B cell (primary cell): Measurements from ENCODE around the gene ZNF555. TPM values are rescaled to one million over a fixed set of nuclear protein-coding genes. Genes with fewer than 3 reads are reported as not detected.

Experiments used
- ATAC-seq: fragments of 200-7000 bp; cut with Tn5 transposase; one replicate; pipeline ENCODE4 v1.10.0; 2021; ENCODE audit warnings: low read depth, mild to moderate bottlenecking, moderate number of reproducible peaks, moderate library complexity
- CTCF ChIA-PET: fragments of 350-600 bp; sonication (Branson Sonifier 250); formaldehyde crosslinking; loops from one replicate; lab custom pipeline; 2021; ENCODE audit warnings: antibody characterized with exemption, inconsistent platforms; lab: Charles Lee
- POLR2A ChIA-PET: fragments of 350-600 bp; sonication (Branson Sonifier 250); formaldehyde crosslinking; loops from one replicate; lab custom pipeline; 2021; ENCODE audit warnings: antibody characterized with exemption; lab: Charles Lee
- DNase-seq: peaks from one replicate; pipeline ENCODE4 v3.0.0; 2013
- H2AFZ ChIP-seq: 2 replicates; pipeline ENCODE4 v1.6.1; 2012; ENCODE audit warnings: mild to moderate bottlenecking, low read depth, low read length; ENCODE audit not compliant: insufficient read depth, poor library complexity, severe bottlenecking
- H3K27ac ChIP-seq, 2 donors: 1 replicate in 1 of 2; 2 replicates in 1 of 2; pipeline ENCODE4 v1.5.1; 2012 to 2013; ENCODE audit warnings: low read length in 2 of 2, mild to moderate bottlenecking in 2 of 2, moderate library complexity in 1 of 2
- H3K27me3 ChIP-seq, 4 experiments: fragments of 200-600 bp in 1 of 4; sonication (generic) in 1 of 4; replicated peaks in 1 of 4; 1 replicate in 2 of 4; 2 replicates in 2 of 4; pipeline versions ENCODE4 v1.6.1 to v1.7.0; 2013 to 2016; ENCODE audit warnings: low read length in 3 of 4, mild to moderate bottlenecking in 2 of 4, mixed read lengths in 1 of 4, moderate library complexity in 1 of 4; ENCODE audit not compliant: insufficient read depth in 4 of 4, control insufficient read depth in 3 of 4; ENCODE audit errors: control extremely low read depth in 1 of 4
- H3K36me3 ChIP-seq, 2 experiments: replicated peaks in 1 of 2; 1 replicate in 1 of 2; 2 replicates in 1 of 2; pipeline versions ENCODE4 v1.6.1 to v1.7.1; 2013; ENCODE audit warnings: low read length in 1 of 2; ENCODE audit not compliant: insufficient read depth in 2 of 2, control insufficient read depth in 1 of 2; ENCODE audit errors: control extremely low read depth in 1 of 2, extremely low read depth in 1 of 2
- H3K4me1 ChIP-seq, 2 donors: fragments of 200-600 bp in 1 of 2; sonication (generic) in 1 of 2; 1 replicate in 1 of 2; 2 replicates in 1 of 2; pipeline versions ENCODE4 v1.5.1 to v1.6.1; 2013 to 2017; ENCODE audit warnings: low read length in 2 of 2; ENCODE audit not compliant: control insufficient read depth in 2 of 2, insufficient read depth in 2 of 2
- H3K4me2 ChIP-seq: replicated peaks from 2 replicates; pipeline ENCODE3; 2012; ENCODE audit warnings: mild to moderate bottlenecking, low read depth, low read length; ENCODE audit not compliant: poor library complexity, severe bottlenecking
- H3K4me3 ChIP-seq, 5 experiments: fragments of 200-600 bp in 1 of 5; sonication (generic) in 1 of 5; 1 replicate in 3 of 5; 2 replicates in 2 of 5; pipeline versions ENCODE4 v1.5.1 to v1.7.0; 2011 to 2016; ENCODE audit warnings: low read length in 4 of 5, mild to moderate bottlenecking in 4 of 5, low read depth in 2 of 5, control low read depth in 1 of 5, moderate library complexity in 1 of 5; ENCODE audit not compliant: insufficient read depth in 1 of 5; ENCODE audit errors: control extremely low read depth in 1 of 5, extremely low read depth in 1 of 5
- H3K79me2 ChIP-seq: fragments of 200-600 bp; sonication (generic); one replicate; pipeline ENCODE4 v1.6.0; 2016; ENCODE audit warnings: low read length; ENCODE audit not compliant: control insufficient read depth, insufficient read depth
- H3K9ac ChIP-seq: fragments of 200-600 bp; sonication (generic); 2 replicates; pipeline ENCODE4 v1.6.1; 2017; ENCODE audit warnings: mild to moderate bottlenecking, low read length, moderate library complexity
- H3K9me3 ChIP-seq, 3 donors: one replicate each; pipeline versions ENCODE4 v1.6.1 to v1.7.1; 2013; ENCODE audit warnings: low read length in 2 of 3; ENCODE audit not compliant: control insufficient read depth in 2 of 3, insufficient read depth in 1 of 3; ENCODE audit errors: control extremely low read depth in 1 of 3
- H4K20me1 ChIP-seq: 2 replicates; pipeline ENCODE4 v1.6.0; 2012; ENCODE audit warnings: mild to moderate bottlenecking, low read length; ENCODE audit not compliant: insufficient read depth, control insufficient read depth, poor library complexity, severe bottlenecking
- H3K27ac Mint-ChIP-seq: one replicate; pipeline ENCODE4 v1.8.0; 2021; ENCODE audit warnings: mixed read lengths
- H3K27me3 Mint-ChIP-seq: one replicate; pipeline ENCODE4 v1.8.0; 2021; ENCODE audit warnings: mixed read lengths
- H3K4me1 Mint-ChIP-seq: one replicate; pipeline ENCODE4 v1.8.0; 2021; ENCODE audit warnings: mixed read lengths
- H3K4me3 Mint-ChIP-seq: one replicate; pipeline ENCODE4 v1.8.0; 2021; ENCODE audit warnings: mixed read lengths
- H3K9me3 Mint-ChIP-seq: one replicate; pipeline ENCODE4 v1.8.0; 2022; ENCODE audit warnings: mixed read lengths; ENCODE audit not compliant: insufficient read depth
- CTCF ChIP-seq: fragments of 200-600 bp; IDR thresholded peaks from one replicate; pipeline ENCODE4 v1.8.0; 2022; ENCODE audit warnings: antibody characterized with exemption, mild to moderate bottlenecking
- EZH2 ChIP-seq: IDR thresholded peaks from 2 replicates; pipeline ENCODE4 v1.6.1; 2012; ENCODE audit warnings: borderline replicate concordance, low read depth, mild to moderate bottlenecking, moderate library complexity, low read length; ENCODE audit not compliant: insufficient read depth, poor library complexity, severe bottlenecking
- WGBS: methylation state at CpG from one replicate; pipeline ENCODE4 v1.1.5; 2013; ENCODE audit warnings: missing lambda C conversion rate; ENCODE audit not compliant: insufficient coverage; 5-methylcytosine and 5-hydroxymethylcytosine counted together
- intact Hi-C: fragments of 100-400 bp; cut with micrococcal nuclease; formaldehyde crosslinking; loops from one replicate; pipeline ENCODE4 v1.10.0; 2022
- polyA plus RNA-seq: library from polyadenylated mRNA; depleted of rRNA; stranded (reverse); fragments of >200 nt; gene quantifications from 2 replicates; pipeline ENCODE4 v1.2.3, GENCODE V29; 2012
- total RNA-seq, 2 donors: library from RNA; stranded (reverse); fragments of 120-200 nt in 1 of 2; gene quantifications; 1 replicate in 1 of 2; 2 replicates in 1 of 2; pipeline versions ENCODE4 v1.2.3 to v1.2.4, GENCODE V29; 2013 to 2022

The ZNF555 gene
- total and polyA plus RNA-seq, 2 donors (not counting 1 experiment from before 2014, with no cell fraction given), result 1.8 to 7.4 TPM

- Mint-ChIP-seq H3K27me3 (no peaks in the 10 kb centered on the region), H3K9me3 (no peaks in the 10 kb centered on the region), H3K4me3 (no peak overlapping the region), H3K4me1 (no peaks in the 10 kb centered on the region), H3K27ac (no peak overlapping the region)
- Histone ChIP-seq H3K79me2 (peaks cover 5% of the 10 kb centered on the region), H3K4me3 (no peak overlapping the region), H2AFZ (no peak overlapping the region), H3K27ac (no peak overlapping the region), H3K9ac (no peak overlapping the region), H4K20me1 (no peaks in the 10 kb centered on the region), H3K4me1 (no peaks in the 10 kb centered on the region), H3K4me2 (no peak overlapping the region), H3K36me3 (peaks cover 0 to 32% of the 10 kb centered on the region in 2 experiments), H3K9me3 (no peaks in the 10 kb centered on the region), H3K27me3 (no peaks in the 10 kb centered on the region)
- ATAC-seq (no peak), DNase-seq (no peak)
- POLR2A ChIA-PET, result no interaction called here
- WGBS, result 97% methylated on average over 18 of the region's 28 CpGs
- intact Hi-C loops, result no loop called here
- CTCF ChIA-PET, result no interaction called here
- TF ChIP-seq CTCF, result no peak
- no peak for TF ChIP-seq EZH2
Measured at GRCh38 chr19:2805261-2805900, 35.9 kb upstream of the ZNF555 start.

- intact Hi-C loops, result no loop called here
- H3K4me2 ChIP-seq, result no peak overlapping the region
- Mint-ChIP-seq H3K27ac (no peak overlapping the region), H3K27me3 (no peaks in the 10 kb centered on the region), H3K9me3 (no peaks in the 10 kb centered on the region), H3K4me3 (no peak overlapping the region), H3K4me1 (no peaks in the 10 kb centered on the region)
- POLR2A ChIA-PET, result no interaction called here
- no peak for ATAC-seq
- H3K79me2 ChIP-seq, result peaks cover 5% of the 10 kb centered on the region
- WGBS, result 79% methylated on average over 20 of the region's 23 CpGs
- no peak for DNase-seq
- H3K4me3 ChIP-seq, result no peak overlapping the region
- peaks cover 0 to 29% of the 10 kb centered on the region in 2 experiments for H3K36me3 ChIP-seq
- TF ChIP-seq CTCF (no peak), EZH2 (no peak)
- H3K4me1 ChIP-seq, result no peaks in the 10 kb centered on the region
- CTCF ChIA-PET, result no interaction called here
- H3K27ac ChIP-seq, result no peak overlapping the region
- no peak overlapping the region for H3K9ac ChIP-seq
- H3K27me3 ChIP-seq, result no peaks in the 10 kb centered on the region
- H2AFZ ChIP-seq, result no peak overlapping the region
- H4K20me1 ChIP-seq, result no peaks in the 10 kb centered on the region
- no peaks in the 10 kb centered on the region for H3K9me3 ChIP-seq
Measured at GRCh38 chr19:2805991-2806649, 35.2 kb upstream of the ZNF555 start.
